Chondrocyte (in vitro differentiated cells): Measurements from ENCODE around the gene RASGRF1. TPM values are rescaled to one million over a fixed set of nuclear protein-coding genes. Genes with fewer than 3 reads are reported as not detected.

Experiments
- DNase-seq: peaks from one replicate; pipeline ENCODE4 v3.0.0; 2021; ENCODE audit warnings: mixed read lengths, low spot score
- H3K27ac Mint-ChIP-seq: one replicate; pipeline ENCODE4 v1.8.0; 2021; ENCODE audit warnings: mild to moderate bottlenecking, moderate library complexity, mixed read lengths; ENCODE audit not compliant: unreplicated experiment
- H3K27me3 Mint-ChIP-seq: 2 replicates; pipeline ENCODE4 v1.8.0; 2021; ENCODE audit warnings: low read depth, mixed read lengths
- H3K36me3 Mint-ChIP-seq: 2 replicates; pipeline ENCODE4 v1.8.0; 2021; ENCODE audit warnings: low read depth, mixed read lengths
- H3K4me1 Mint-ChIP-seq: 2 replicates; pipeline ENCODE4 v1.8.0; 2021; ENCODE audit warnings: low read depth, mild to moderate bottlenecking, mixed read lengths
- H3K4me3 Mint-ChIP-seq: one replicate; pipeline ENCODE4 v1.8.0; 2021; ENCODE audit warnings: mild to moderate bottlenecking, moderate library complexity, mixed read lengths; ENCODE audit not compliant: unreplicated experiment
- H3K9me3 Mint-ChIP-seq: 2 replicates; pipeline ENCODE4 v1.8.0; 2021; ENCODE audit warnings: low read depth, mixed read lengths
- CTCF ChIP-seq: fragments of 200-600 bp; sonication (generic); IDR thresholded peaks from 2 replicates; pipeline ENCODE4 v1.5.0; 2021; ENCODE audit warnings: antibody characterized with exemption, mild to moderate bottlenecking, moderate library complexity
- total RNA-seq: library from RNA; stranded (reverse); gene quantifications from 3 replicates; pipeline ENCODE4 v1.2.1, GENCODE V29; 2021

RASGRF1 gene
- total RNA-seq, 1 donor from 2014 or later: 0.10 TPM

GRCh38 chr15:78978601-78979179 is 111.9 kb downstream of the RASGRF1 start:
- DNase-seq: no peak
- Mint-ChIP-seq H3K36me3 (no peaks in the 10 kb centered on the region), H3K27ac (peak overlapping the region; percentile 32), H3K9me3 (no peaks in the 10 kb centered on the region), H3K4me1 (peaks cover 3% of the 10 kb centered on the region), H3K27me3 (no peaks in the 10 kb centered on the region), H3K4me3 (no peak overlapping the region)
- no peak for TF ChIP-seq CTCF

GRCh38 chr15:78977591-78978347 is 112.8 kb downstream of the RASGRF1 start:
- Mint-ChIP-seq H3K36me3 (no peaks in the 10 kb centered on the region), H3K4me1 (peaks cover 3% of the 10 kb centered on the region), H3K27ac (no peak overlapping the region), H3K27me3 (no peaks in the 10 kb centered on the region), H3K9me3 (no peaks in the 10 kb centered on the region), H3K4me3 (no peak overlapping the region)
- no peak for DNase-seq
- TF ChIP-seq CTCF: no peak

GRCh38 chr15:78977091-78977571 is 113.4 kb downstream of the RASGRF1 start:
- Mint-ChIP-seq H3K27ac (no peak overlapping the region), H3K4me3 (no peak overlapping the region), H3K4me1 (no peaks in the 10 kb centered on the region), H3K36me3 (no peaks in the 10 kb centered on the region), H3K27me3 (no peaks in the 10 kb centered on the region), H3K9me3 (no peaks in the 10 kb centered on the region)
- no peak for TF ChIP-seq CTCF
- peak; percentile 33 for DNase-seq

GRCh38 chr15:78976691-78977090 is 113.9 kb downstream of the RASGRF1 start:
- peak; percentile 55 for DNase-seq
- TF ChIP-seq CTCF: no peak
- H3K4me1 Mint-ChIP-seq: no peaks in the 10 kb centered on the region
- no peak overlapping the region for H3K4me3 Mint-ChIP-seq
- no peaks in the 10 kb centered on the region for H3K36me3 Mint-ChIP-seq
- H3K9me3 Mint-ChIP-seq: no peaks in the 10 kb centered on the region
- no peak overlapping the region for H3K27ac Mint-ChIP-seq
- no peaks in the 10 kb centered on the region for H3K27me3 Mint-ChIP-seq

GRCh38 chr15:78974272-78974918 is 116.2 kb downstream of the RASGRF1 start:
- H3K4me1 Mint-ChIP-seq: peaks cover 5% of the 10 kb centered on the region
- no peaks in the 10 kb centered on the region for H3K9me3 Mint-ChIP-seq
- no peak for TF ChIP-seq CTCF
- no peak overlapping the region for H3K27ac Mint-ChIP-seq
- H3K36me3 Mint-ChIP-seq: no peaks in the 10 kb centered on the region
- DNase-seq: no peak
- no peak overlapping the region for H3K4me3 Mint-ChIP-seq
- H3K27me3 Mint-ChIP-seq: no peaks in the 10 kb centered on the region
